ENCODE measurements around the gene TCOF1.

DNA sequence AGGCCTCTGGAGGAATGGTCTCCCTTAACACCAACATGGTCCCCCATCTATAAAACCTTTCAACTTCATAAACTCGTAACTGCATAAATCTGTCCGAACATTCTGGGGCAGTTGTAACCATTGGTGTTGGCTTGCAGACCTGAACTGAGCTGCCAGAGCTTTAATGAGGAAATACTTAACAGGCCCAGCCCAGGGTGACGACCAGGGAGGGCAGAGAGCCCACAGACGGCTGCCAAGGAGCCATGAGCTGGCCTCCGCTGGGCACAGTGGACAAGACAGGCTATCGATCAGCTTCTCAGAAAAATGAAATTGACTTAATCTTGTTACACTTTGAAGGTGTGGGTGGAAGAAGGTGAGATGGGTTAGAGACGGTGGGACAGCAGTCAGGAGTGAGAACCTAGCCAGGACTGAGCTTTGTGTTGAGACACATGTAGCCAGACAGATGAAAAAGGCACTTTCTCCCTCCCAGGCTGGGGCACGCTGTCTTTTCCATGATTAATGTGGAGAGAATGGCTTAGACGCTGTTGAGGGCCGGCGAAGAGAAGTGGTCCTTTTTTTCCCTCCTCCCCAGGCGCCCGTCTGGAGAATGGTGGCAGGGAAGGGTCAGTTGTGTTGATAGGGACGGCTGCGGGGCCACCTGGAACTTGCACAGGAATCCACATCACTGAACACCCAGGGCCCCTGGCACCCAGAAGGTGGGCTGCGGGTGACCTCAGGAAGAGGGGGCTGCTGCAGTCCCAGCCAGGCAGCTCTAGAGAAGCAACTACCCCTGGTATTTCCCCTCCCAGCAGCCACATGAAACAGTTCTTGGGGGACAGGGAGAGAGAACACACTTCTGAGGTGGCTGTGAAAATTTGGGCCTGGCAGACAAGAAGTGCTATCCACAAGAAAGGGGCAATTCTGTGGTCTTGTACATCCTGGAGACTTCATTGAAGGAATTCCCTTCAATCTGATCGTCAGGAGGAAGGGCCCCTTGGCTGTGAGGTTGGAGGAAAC is 27.3 kb upstream of the TCOF1 start:
- TF ChIP-seq, protein P1, sequence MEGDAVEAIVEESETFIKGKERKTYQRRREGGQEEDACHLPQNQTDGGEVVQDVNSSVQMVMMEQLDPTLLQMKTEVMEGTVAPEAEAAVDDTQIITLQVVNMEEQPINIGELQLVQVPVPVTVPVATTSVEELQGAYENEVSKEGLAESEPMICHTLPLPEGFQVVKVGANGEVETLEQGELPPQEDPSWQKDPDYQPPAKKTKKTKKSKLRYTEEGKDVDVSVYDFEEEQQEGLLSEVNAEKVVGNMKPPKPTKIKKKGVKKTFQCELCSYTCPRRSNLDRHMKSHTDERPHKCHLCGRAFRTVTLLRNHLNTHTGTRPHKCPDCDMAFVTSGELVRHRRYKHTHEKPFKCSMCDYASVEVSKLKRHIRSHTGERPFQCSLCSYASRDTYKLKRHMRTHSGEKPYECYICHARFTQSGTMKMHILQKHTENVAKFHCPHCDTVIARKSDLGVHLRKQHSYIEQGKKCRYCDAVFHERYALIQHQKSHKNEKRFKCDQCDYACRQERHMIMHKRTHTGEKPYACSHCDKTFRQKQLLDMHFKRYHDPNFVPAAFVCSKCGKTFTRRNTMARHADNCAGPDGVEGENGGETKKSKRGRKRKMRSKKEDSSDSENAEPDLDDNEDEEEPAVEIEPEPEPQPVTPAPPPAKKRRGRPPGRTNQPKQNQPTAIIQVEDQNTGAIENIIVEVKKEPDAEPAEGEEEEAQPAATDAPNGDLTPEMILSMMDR (optimal IDR thresholded peaks at IDR 0.05 in 1 of 3, IDR thresholded peaks at IDR 0.05 in 1 of 3, conservative IDR thresholded peaks at IDR 0.05 in 1 of 3; ENCODE audit: extremely low read depth in 1 of 3, insufficient read depth in 2 of 3, low read length in 3 of 3): no peak
- no peak for TF ChIP-seq EZH2 (IDR thresholded peaks at IDR 0.05; ENCODE audit: low read length)

Measured in keratinocyte (primary cell).